Neural cell (in vitro differentiated cells): ENCODE results near the gene CPZ. TPM values are rescaled to one million over a fixed set of nuclear protein-coding genes. Genes with fewer than 3 reads are reported as not detected.

Source experiments
- H2AFZ ChIP-seq: fragments of 200-600, 300-800 bp; sonication (generic), shearing (Covaris generic); 2 replicates; pipeline ENCODE4 v1.6.0; 2014; ENCODE audit warnings: low read depth, mild to moderate bottlenecking, antibody characterized with exemption, low read length, moderate library complexity
- H3F3A ChIP-seq: fragments of 200-600 bp; shearing (Covaris generic); 2 replicates; pipeline ENCODE4 v1.6.1; 2016; ENCODE audit warnings: mild to moderate bottlenecking, moderate library complexity, mixed read lengths, antibody characterized with exemption, low read length; ENCODE audit not compliant: insufficient read depth, poor library complexity, severe bottlenecking
- H3K27ac ChIP-seq: fragments of 200-600, 300-800 bp; sonication (generic), shearing (Covaris generic); 2 replicates; pipeline ENCODE4 v1.5.1; 2014; ENCODE audit warnings: mild to moderate bottlenecking, low read length, moderate library complexity
- H3K27me3 ChIP-seq: fragments of 300-800, 200-600 bp; sonication (generic), shearing (Covaris generic); 2 replicates; pipeline ENCODE4 v1.6.0; 2014; ENCODE audit warnings: mild to moderate bottlenecking, low read depth, low read length, moderate library complexity; ENCODE audit not compliant: insufficient read depth
- H3K36me3 ChIP-seq: fragments of 300-800, 200-600 bp; sonication (generic), shearing (Covaris generic); 2 replicates; pipeline ENCODE4 v1.5.1; 2014; ENCODE audit warnings: mild to moderate bottlenecking, antibody characterized with exemption, low read length, moderate library complexity; ENCODE audit not compliant: insufficient read depth
- H3K4me2 ChIP-seq: fragments of 300-800, 200-600 bp; sonication (generic), shearing (Covaris generic); 2 replicates; pipeline ENCODE4 v1.6.0; 2014; ENCODE audit warnings: mild to moderate bottlenecking, low read length
- H3K4me3 ChIP-seq: fragments of 300-800, 200-600 bp; sonication (generic), shearing (Covaris generic); 2 replicates; pipeline ENCODE4 v1.5.1; 2014; ENCODE audit warnings: mild to moderate bottlenecking, low read length, moderate library complexity
- H3K79me2 ChIP-seq: fragments of 200-600 bp; shearing (Covaris generic); replicated peaks from 2 replicates; pipeline ENCODE4 v1.6.0; 2014; ENCODE audit warnings: mild to moderate bottlenecking, low read length, moderate library complexity; ENCODE audit not compliant: insufficient read depth
- H3K9ac ChIP-seq: fragments of 300-800, 200-600 bp; sonication (generic), shearing (Covaris generic); 2 replicates; pipeline ENCODE4 v1.6.1; 2016; ENCODE audit warnings: mild to moderate bottlenecking, low read length, mixed read lengths
- H3K9me2 ChIP-seq: fragments of 200-600 bp; shearing (Covaris generic); 2 replicates; pipeline ENCODE4 v1.6.1; 2016; ENCODE audit warnings: mild to moderate bottlenecking, low read length, mixed read lengths; ENCODE audit not compliant: insufficient read depth
- H3K9me3 ChIP-seq: fragments of 200-600, 300-800 bp; sonication (generic), shearing (Covaris generic); 2 replicates; pipeline ENCODE4 v1.6.1; 2016; ENCODE audit warnings: mild to moderate bottlenecking, mixed run types, low read length, moderate library complexity, mixed read lengths
- H4K20me1 ChIP-seq: fragments of 200-600 bp; shearing (Covaris generic); 2 replicates; pipeline ENCODE4 v1.6.1; 2016; ENCODE audit warnings: mild to moderate bottlenecking, mixed run types; ENCODE audit not compliant: insufficient read depth
- CTCF ChIP-seq: fragments of 450-650 bp; IDR thresholded peaks from 2 replicates; pipeline ENCODE4 v1.5.1; 2014; ENCODE audit warnings: antibody characterized with exemption, mild to moderate bottlenecking, moderate library complexity; ENCODE audit not compliant: poor library complexity, severe bottlenecking
- EP300 ChIP-seq: fragments of 450-650 bp; conservative IDR thresholded peaks from 2 replicates; pipeline ENCODE4 v1.6.1; 2014; ENCODE audit warnings: antibody characterized with exemption, mild to moderate bottlenecking, moderate library complexity; ENCODE audit not compliant: poor library complexity, severe bottlenecking
- EZH2 ChIP-seq: fragments of 200-600, 300-800 bp; shearing (Covaris generic), sonication (generic); IDR thresholded peaks from 2 replicates; pipeline ENCODE4 v1.6.1; 2014; ENCODE audit warnings: antibody characterized with exemption, low read length, borderline replicate concordance, mild to moderate bottlenecking; ENCODE audit not compliant: insufficient read depth, poor library complexity, severe bottlenecking
- MXI1 ChIP-seq: fragments of 450-650 bp; conservative IDR thresholded peaks from 2 replicates; pipeline ENCODE4 v1.6.1; 2014; ENCODE audit warnings: antibody characterized with exemption, mild to moderate bottlenecking; ENCODE audit not compliant: poor library complexity, severe bottlenecking
- POLR2AphosphoS5 ChIP-seq: IDR thresholded peaks from 2 replicates; pipeline ENCODE4 v1.6.1; 2012
- RAD21 ChIP-seq: fragments of 450-650 bp; conservative IDR thresholded peaks from 2 replicates; pipeline ENCODE4 v1.6.1; 2014; ENCODE audit warnings: antibody characterized with exemption, mild to moderate bottlenecking, moderate library complexity
- REST ChIP-seq: IDR thresholded peaks from 2 replicates; pipeline ENCODE4 v1.6.1; 2012; ENCODE audit warnings: borderline replicate concordance
- SMC3 ChIP-seq: fragments of 450-650 bp; conservative IDR thresholded peaks from 2 replicates; pipeline ENCODE4 v1.6.1; 2014; ENCODE audit warnings: antibody characterized with exemption, mild to moderate bottlenecking, moderate library complexity; ENCODE audit not compliant: poor library complexity
- TAF1 ChIP-seq: IDR thresholded peaks from 2 replicates; pipeline ENCODE4 v1.6.1; 2012; ENCODE audit warnings: low read depth
- polyA plus RNA-seq: library from polyadenylated mRNA; depleted of rRNA; stranded (reverse); fragments of >200 nt; gene quantifications from 2 replicates; pipeline ENCODE4 v1.2.3, GENCODE V29; 2014

Gene CPZ
- polyA plus RNA-seq, 1 donor from 2014 or later, result not detected

GRCh38 chr4:8616831-8617230 is 24.3 kb downstream of the CPZ start:
- no peaks in the 10 kb centered on the region for H3K36me3 ChIP-seq
- no peaks in the 10 kb centered on the region for H4K20me1 ChIP-seq
- H3K4me2 ChIP-seq, result no peak overlapping the region
- H3F3A ChIP-seq, result no peaks in the 10 kb centered on the region
- no peak overlapping the region for H3K27ac ChIP-seq
- H2AFZ ChIP-seq, result no peak overlapping the region
- H3K79me2 ChIP-seq, result no peaks in the 10 kb centered on the region
- no peaks in the 10 kb centered on the region for H3K27me3 ChIP-seq
- no peaks in the 10 kb centered on the region for H3K9me2 ChIP-seq
- H3K4me3 ChIP-seq, result no peak overlapping the region
- no peak overlapping the region for H3K9ac ChIP-seq
- H3K9me3 ChIP-seq, result no peaks in the 10 kb centered on the region
- no peak for TF ChIP-seq CTCF
- TF ChIP-seq REST, result no peak
- no peak for TF ChIP-seq RAD21
- no peak for TF ChIP-seq TAF1

- H3K36me3 ChIP-seq, result no peaks in the 10 kb centered on the region
Observed at GRCh38 chr4:8617486-8618040, 25.0 kb downstream of the CPZ start.

More at GRCh38 chr4:8617486-8618040, 25.0 kb downstream of the CPZ start:
- no peak for TF ChIP-seq EZH2
- no peak for TF ChIP-seq REST
- no peak for TF ChIP-seq TAF1
- TF ChIP-seq SMC3, result no peak
- TF ChIP-seq MXI1, result no peak
- no peak for TF ChIP-seq CTCF
- no peak for TF ChIP-seq RAD21
- no peak for TF ChIP-seq POLR2AphosphoS5
- TF ChIP-seq EP300, result no peak
- H3K9ac ChIP-seq, result no peak overlapping the region
- no peaks in the 10 kb centered on the region for H3K79me2 ChIP-seq
- H3K9me2 ChIP-seq, result no peaks in the 10 kb centered on the region
- no peaks in the 10 kb centered on the region for H4K20me1 ChIP-seq
- no peak overlapping the region for H2AFZ ChIP-seq
- H3K9me3 ChIP-seq, result no peaks in the 10 kb centered on the region
- no peak overlapping the region for H3K27ac ChIP-seq
- H3K4me2 ChIP-seq, result no peak overlapping the region
- H3K4me3 ChIP-seq, result no peak overlapping the region
- no peaks in the 10 kb centered on the region for H3K27me3 ChIP-seq
- no peaks in the 10 kb centered on the region for H3F3A ChIP-seq
